ENCODE results near the gene RNF149. TPM values are rescaled to one million over a fixed set of nuclear protein-coding genes. Genes with fewer than 3 reads are reported as not detected.
"Not testable (repeated sequence)": the region's sequence is repeated elsewhere in the genome, so short reads cannot be mapped to it uniquely, and the experiment has no call there.

Gene RNF149
- total RNA-seq, 1 donor from 2014 or later: 67.0 TPM

- ATAC-seq: peak; percentile 69
Measured at GRCh38 chr2:101330253-101330933, 21.9 kb upstream of the RNF149 start.

GRCh38 chr2:101329026-101329425 is 20.5 kb upstream of the RNF149 start:
- no peak for ATAC-seq

- ATAC-seq: peak; percentile 89
Measured at GRCh38 chr2:101328474-101329007, 20.0 kb upstream of the RNF149 start.

- peak; percentile 81 for ATAC-seq
Measured at GRCh38 chr2:101327863-101328394, 19.4 kb upstream of the RNF149 start.

GRCh38 chr2:101325425-101325824 is 16.9 kb upstream of the RNF149 start:
- no peak for ATAC-seq

GRCh38 chr2:101316568-101316967 is 8.1 kb upstream of the RNF149 start:
- not testable (repeated sequence) for ATAC-seq

GRCh38 chr2:101311696-101312017 is 3.2 kb upstream of the RNF149 start:
- ATAC-seq: no peak

GRCh38 chr2:101310834-101311695 is 2.6 kb upstream of the RNF149 start:
- ATAC-seq: no peak

- no peak for ATAC-seq
Measured at GRCh38 chr2:101310090-101310833, 1.8 kb upstream of the RNF149 start.

GRCh38 chr2:101307950-101308431 is 510 bp downstream of the RNF149 start:
- no peak for ATAC-seq

GRCh38 chr2:101307503-101307902 is 998 bp downstream of the RNF149 start:
- no peak for ATAC-seq

- ATAC-seq: no peak
Measured at GRCh38 chr2:101306410-101306809, 2.1 kb downstream of the RNF149 start.

- ATAC-seq: peak; percentile 55
Measured at GRCh38 chr2:101305492-101306078, 2.9 kb downstream of the RNF149 start.

- no peak for ATAC-seq
Measured at GRCh38 chr2:101305035-101305434, 3.5 kb downstream of the RNF149 start.

GRCh38 chr2:101303688-101304087 is 4.8 kb downstream of the RNF149 start:
- ATAC-seq: no peak

GRCh38 chr2:101302016-101302415 is 6.5 kb downstream of the RNF149 start:
- peak; percentile 39 for ATAC-seq

GRCh38 chr2:101300836-101301235 is 7.7 kb downstream of the RNF149 start:
- ATAC-seq: no peak

GRCh38 chr2:101300164-101300563 is 8.3 kb downstream of the RNF149 start:
- no peak for ATAC-seq

- no peak for ATAC-seq
Measured at GRCh38 chr2:101299604-101300003, 8.9 kb downstream of the RNF149 start.

- no peak for ATAC-seq
Measured at GRCh38 chr2:101297383-101297782, 11.1 kb downstream of the RNF149 start.

- no peak for ATAC-seq
Measured at GRCh38 chr2:101296371-101296770, 12.1 kb downstream of the RNF149 start.

- ATAC-seq: no peak
Measured at GRCh38 chr2:101295895-101296294, 12.6 kb downstream of the RNF149 start.
